Measurements from ENCODE around the gene GALK1.
"Not testable (repeated sequence)": the region's sequence is repeated elsewhere in the genome, so short reads cannot be mapped to it uniquely, and the experiment has no call there.

GALK1 gene

DNA sequence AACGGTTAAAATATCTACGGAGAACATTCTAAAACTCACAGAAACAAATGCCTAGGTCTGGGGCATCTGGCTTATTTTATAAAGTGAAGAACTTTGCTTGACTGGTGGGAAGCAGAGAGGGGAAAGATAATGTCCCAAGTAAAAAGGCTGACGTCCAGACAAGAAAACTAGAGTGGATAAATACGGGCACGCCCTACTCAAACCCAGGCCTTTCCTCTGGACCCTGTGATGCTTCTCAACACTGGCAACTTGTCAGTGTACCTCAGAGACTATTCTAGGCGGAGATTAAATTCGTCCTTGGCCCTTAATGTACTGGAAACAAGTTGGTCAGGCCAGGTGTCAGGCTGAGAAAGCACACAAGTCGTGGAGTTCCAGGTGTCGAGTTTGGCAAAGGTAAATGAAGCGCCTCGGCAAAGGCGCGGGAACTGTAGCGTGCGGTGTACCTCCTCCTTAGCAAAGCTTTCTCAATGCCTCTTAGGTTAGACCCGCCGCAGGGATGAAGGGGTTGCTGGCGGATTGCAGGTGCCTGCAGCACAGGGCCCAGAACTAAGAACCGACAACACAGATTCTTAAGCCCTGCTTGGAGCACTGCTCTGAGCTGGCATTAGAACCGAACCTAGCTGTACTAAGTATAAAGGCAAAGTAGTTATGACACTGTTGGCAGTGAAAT, 18.9 kb upstream of the GALK1 start:
- DNase-seq = no peak

DNA sequence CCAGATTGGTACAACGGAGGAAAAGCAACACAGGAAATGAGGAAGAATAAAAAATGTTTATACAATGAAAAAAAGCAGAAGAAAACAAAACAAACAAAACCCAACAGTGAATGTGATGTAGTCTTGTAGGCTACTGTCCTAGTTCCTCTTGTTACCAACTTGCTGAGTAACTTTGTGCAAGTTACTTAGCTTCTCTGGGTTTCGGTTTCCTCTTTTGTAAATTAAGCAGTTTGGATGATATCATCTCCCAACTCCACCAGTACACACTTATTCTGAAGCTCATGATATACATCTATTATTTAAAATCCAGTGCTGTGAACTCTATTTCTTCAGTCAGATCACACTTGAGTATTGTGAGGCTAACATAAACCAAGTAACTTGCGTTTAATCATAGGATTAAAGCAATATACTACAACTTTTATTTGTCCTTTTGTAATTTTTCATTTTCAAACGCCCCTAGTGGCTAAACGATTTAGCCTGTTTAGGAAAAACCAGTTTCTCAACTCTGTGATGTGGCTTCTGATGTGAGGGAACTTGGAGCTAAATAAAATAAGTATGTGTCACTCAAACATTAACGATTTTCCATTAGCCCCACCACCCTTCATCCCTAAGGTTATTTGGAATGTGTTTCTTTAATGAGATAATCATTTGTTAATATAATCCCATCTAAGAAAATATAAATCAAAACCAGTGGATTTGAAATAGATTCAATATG, 18.2 kb upstream of the GALK1 start:
- DNase-seq = no peak

GRCh38 chr17:75779987-75780889, 15.2 kb upstream of the GALK1 start:
- no peak for DNase-seq

DNA sequence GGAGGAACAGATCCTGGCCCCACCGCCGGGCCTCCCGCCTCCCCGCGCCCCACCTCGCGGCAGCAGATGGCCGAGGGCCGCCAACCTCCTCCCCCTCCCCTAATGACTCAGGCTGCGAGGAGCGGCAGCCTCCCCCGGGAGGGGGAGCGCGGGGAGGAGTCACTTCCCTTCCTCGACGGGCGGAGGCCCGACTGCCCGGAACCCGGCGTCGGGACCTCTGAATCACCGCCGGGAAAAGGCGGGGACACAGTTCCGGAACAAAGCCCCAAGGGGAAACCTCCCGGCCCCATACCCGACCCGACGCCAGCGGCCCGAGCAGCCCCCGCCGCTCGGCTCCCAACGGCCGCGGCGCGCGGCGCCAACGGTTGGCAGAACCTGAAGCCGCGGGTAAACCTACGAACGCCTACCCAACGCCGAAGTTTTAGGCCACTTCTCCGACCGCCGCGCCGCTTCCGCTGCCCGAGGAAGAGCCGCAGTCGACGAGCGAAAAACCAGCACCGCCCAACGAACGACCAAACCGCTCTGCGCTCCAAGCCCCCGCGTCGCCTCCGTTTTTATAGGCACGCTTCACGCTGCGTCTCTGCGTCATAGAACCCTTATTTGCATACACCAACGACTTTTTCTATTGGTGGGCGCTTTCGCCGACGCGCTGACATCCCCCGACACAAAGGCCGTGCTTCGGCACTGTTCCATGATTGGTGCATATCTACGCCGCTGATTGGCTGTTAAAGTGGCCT, 14.4 kb upstream of the GALK1 start:
- DNase-seq = peak; percentile 91

DNA sequence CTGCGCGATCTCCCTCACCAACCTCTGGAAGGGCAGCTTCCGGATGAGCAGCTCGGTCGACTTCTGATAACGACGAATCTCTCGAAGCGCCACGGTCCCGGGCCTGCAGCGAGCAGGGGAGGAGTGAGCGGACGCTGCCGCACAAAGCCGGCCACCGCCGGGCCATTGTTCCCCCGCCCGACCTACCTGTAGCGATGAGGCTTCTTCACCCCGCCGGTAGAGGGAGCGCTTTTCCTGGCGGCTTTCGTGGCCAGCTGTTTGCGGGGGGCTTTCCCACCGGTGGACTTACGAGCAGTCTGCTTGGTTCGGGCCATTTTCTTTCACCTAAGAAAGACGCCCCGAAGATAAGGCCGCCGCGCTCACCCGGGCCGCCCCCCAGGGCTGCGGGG, 13.9 kb upstream of the GALK1 start:
- no peak for DNase-seq

- DNase-seq = not testable (repeated sequence)
These were observed 13.3 kb upstream of the GALK1 start for GRCh38 chr17:75778066-75778860.

GRCh38 chr17:75777296-75777922, 12.4 kb upstream of the GALK1 start:
- no peak for DNase-seq

GRCh38 chr17:75776386-75777295, 11.6 kb upstream of the GALK1 start:
- no peak for DNase-seq

DNA sequence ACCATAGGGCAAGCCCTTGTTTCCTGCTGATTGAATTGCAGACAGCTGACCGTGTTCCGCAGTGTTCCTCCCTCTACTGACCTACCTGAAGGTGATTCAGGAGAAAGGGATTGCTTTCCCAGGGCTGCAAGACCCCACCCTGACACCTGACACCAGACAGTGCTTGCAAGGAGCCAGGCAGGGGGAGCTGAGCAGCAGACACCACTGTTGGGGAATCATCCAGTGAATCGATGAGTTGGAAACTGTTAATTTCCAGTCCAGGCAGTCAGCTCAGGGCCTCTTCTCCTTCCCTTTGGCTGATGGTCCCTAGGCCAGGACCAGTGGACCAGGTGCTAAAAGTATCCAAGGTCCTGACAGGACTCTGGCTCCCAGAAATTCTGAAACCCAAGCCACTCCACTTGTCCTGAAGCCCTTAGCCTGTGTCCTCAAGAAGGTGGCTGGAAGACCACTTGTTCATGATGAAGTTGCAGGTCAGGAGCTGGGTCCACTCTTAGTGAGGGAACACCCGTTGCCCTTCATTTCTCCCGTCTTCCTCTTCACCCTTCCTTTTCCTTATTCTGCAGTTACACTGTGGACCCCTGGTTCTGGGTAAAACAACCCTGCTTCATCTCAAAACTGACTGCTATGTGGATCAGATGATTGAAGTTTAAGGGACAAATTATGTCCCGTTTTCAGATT, 10.1 kb upstream of the GALK1 start:
- no peak for DNase-seq

DNA sequence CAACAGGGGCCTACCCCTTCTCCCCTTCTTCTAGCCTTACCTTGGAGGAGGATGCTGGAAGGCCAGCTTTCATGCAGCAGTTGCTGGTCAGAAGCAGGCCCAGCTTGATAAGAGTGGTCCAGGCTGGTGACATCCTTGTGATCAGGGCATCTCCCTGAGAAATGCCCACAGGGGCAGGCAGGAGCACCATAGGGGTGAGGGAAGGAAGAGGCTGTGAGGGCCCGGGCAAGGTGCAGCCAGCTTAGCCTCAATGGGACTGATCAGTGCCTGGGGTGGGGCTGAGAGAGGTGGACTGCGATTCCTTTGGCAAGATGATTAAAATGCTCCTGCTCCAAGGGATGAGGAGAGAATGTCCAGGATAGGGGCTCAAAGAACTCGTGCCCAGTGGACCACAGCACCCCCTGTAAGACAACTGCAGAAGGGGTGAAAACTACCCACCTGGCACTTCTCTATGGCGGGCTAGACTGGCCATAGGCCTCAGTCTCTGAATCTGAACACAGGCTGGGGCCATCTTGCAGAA, 9.5 kb upstream of the GALK1 start:
- DNase-seq = no peak

DNA sequence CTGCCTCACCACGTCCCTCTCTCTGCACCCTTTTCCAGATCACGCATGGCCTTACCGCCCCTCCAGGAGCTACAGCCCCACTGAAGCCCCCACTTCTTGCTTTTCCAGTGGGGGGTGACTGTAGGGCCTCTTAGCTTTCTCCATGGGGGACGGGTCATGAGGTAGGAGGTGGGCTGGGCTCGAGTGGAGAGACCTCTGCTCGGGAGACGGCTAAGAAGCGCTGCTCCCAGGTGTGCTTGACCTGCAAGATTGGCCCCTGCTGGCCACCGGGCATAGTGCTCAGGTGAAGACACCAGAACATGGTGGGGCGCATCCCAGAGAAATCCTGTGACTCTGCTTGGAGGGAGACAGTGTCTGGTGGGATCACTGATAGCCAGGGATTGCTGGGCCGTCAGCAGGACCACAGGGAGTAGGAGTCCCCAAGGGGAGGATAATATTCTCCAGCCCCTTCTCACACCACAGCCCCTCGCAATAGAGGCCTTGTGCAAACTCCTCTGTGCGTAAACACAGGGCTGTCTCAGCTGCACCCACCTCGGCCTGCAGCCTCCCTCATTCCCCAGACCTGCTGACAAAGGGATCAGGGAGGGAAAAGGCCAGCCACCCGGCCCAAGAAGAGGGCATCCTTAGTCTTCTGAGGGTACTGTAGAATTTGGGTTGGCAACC, 8.9 kb upstream of the GALK1 start:
- no peak for DNase-seq

GRCh38 chr17:75773121-75773807, 8.3 kb upstream of the GALK1 start:
- no peak for DNase-seq

DNA sequence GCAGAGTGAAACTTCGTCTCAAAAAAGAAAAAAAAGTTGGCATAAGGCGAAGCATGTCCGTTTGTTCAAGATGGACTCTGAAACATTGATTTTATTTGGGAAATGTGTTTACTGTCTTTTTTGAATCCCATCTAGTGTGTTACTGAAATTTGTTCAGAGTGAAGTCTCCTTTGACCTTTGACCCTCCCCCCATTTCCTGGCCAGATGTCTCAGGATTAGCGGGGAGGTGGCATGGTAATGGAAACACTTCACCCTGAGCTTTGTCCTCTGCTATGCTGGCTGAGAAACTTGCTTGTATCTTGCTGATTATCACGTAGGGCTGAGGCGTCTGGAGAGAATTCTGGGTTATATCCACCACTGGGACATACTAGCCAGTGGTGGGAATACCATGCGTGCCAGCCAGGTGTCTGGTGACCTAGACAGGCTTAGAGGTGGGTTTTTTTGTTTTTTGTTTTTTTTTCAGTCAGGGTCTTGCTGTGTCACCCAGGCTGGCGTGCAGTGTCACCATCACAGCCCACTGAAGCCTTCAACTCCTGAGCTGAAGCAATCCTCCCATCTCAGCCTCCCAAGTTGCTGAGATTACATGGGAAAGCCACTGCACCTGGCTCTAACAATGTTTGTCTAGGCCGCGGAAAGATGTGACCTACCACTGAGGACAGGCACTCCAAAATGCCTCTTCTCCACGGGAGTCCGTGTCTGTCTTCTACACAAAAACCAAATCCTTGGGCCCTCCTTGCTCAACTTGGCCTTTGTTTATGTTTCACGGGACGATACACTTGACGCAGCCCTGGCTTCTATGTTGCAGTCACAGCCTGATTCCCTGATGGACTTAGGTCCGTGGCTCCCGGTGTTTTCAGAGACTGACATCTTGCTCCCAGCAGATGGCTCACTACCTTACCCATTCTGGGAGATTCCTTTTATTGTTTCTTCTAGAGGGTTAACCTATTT, 6.6 kb upstream of the GALK1 start:
- no peak for DNase-seq

- no peak for DNase-seq
These were observed 4.5 kb upstream of the GALK1 start for GRCh38 chr17:75769536-75769935.

DNA sequence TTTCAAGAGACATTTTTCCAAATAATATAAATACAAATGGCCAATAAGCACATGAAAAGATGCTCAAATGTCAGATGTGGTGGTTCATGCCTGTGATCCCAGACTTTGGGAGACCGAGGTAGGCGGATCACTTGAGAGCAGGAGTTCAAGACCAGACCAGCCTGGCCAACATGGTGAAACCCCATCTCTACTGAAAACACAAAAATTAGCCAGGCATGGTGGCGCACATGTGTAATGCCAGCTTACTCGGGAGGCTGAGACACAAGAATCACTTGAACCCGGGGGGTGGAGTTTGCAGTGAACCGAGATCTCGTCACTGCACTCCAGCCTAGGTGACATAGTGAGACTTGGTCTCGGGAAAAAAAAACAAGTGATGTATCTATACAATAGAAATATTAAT, 2.9 kb upstream of the GALK1 start:
- DNase-seq = no peak

GRCh38 chr17:75765981-75766380, 989 bp upstream of the GALK1 start:
- DNase-seq = no peak

GRCh38 chr17:75764417-75764710, 628 bp downstream of the GALK1 start:
- DNase-seq = no peak
